Measurements from ENCODE around the gene COX4I1. TPM values are rescaled to one million over a fixed set of nuclear protein-coding genes. Genes with fewer than 3 reads are reported as not detected.

The COX4I1 gene
- total and polyA plus RNA-seq, 9 of the 15 experiments (the other 6 are each of a cell fraction or from before 2014, with no cell fraction given), result 651 to 2,356 (median 1,032) TPM

DNA sequence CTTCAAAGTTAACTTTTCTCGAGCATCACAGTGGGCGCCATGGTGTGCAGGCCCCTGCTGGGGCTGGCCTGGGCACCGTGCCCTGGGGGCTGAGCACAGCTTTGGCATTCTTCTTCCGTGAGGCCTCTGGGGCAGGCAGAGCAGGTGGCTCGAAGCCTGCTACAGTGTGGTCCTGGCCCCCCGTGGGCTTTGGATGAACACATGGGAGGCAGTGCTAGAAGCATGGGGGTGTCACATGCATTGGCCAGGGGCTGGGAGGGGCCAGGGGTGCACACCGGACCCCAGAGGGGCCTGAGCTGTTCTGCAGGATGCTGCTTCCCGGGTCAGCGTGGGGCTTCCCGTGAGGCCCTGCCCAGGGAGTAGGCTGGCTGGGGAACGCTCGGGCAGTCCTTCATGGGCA, 36.5 kb upstream of the COX4I1 start:
- intact Hi-C loops (cut with micrococcal nuclease), result no loop called here
- Histone ChIP-seq H3K36me3 (ENCODE audit: control insufficient read depth, insufficient read depth, low read length) (no peaks in the 10 kb centered on the region), H3K9me3 (replicated peaks; ENCODE audit: control insufficient read depth, insufficient read depth, low read depth, low read length) (no peaks in the 10 kb centered on the region), H3K9me1 (ENCODE audit: control insufficient read depth, insufficient read depth, low read length) (no peaks in the 10 kb centered on the region), H3K9ac (ENCODE audit: insufficient read depth in 1 of 2, low read depth in 2 of 2, low read length in 2 of 2) (no peak overlapping the region; a peak in 1 of 4 replicates), H3K4me3 (no peak overlapping the region), H2AFZ (ENCODE audit: low read depth, low read length) (no peak overlapping the region), H3K79me2 (ENCODE audit: control insufficient read depth, insufficient read depth, low read length) (no peaks in the 10 kb centered on the region), H4K20me1 (replicated peaks; ENCODE audit: control insufficient read depth, insufficient read depth, low read length) (0 out of 2 replicates have a peak, but pooled peaks cover 4% of the 10 kb centered on the region), H3K4me1 (replicated peaks in 1 of 2; ENCODE audit: control insufficient read depth in 2 of 2, insufficient read depth in 2 of 2, low read length in 2 of 2) (peaks cover 0 to 14% of the 10 kb centered on the region in 2 experiments; a peak in 3 of 5 replicates), H3K4me2 (ENCODE audit: insufficient read depth, low read length) (no peak overlapping the region), H3K27me3 (ENCODE audit: control insufficient read depth in 2 of 2, insufficient read depth in 2 of 2, low read length in 2 of 2) (peaks cover 40 to 72% of the 10 kb centered on the region in 2 experiments), H3K27ac (ENCODE audit: extremely low read depth, low read depth, low read length) (no peak overlapping the region)
- 8% methylated on average over 11 of the region's 12 CpGs for WGBS (ENCODE audit: insufficient coverage, low coverage, missing lambda C conversion rate)
- DNase-seq (ENCODE audit: extremely low read depth in 1 of 4, low spot score in 3 of 4) (no peak), FAIRE-seq (no peak), ATAC-seq (no peak)
- BruUV-seq (replicated peaks), result no TSS peak
- in situ Hi-C loops (cut with MboI), result no loop called here
- ChIA-PET POLR2A (interaction anchor here (0.6 kb wide), 1 partner anchor 11 kb away, joined by 3 read pairs; no protein-coding TSS in a partner anchor), CTCF (ENCODE audit: low intra/inter-chr PET ratio) (no interaction called here)
- TF ChIP-seq CBX2 (IDR thresholded peaks at IDR 0.05; ENCODE audit: insufficient read depth, low read length, poor library complexity, severe bottlenecking), result peak; percentile 37
- TF ChIP-seq PHB2 (IDR thresholded peaks at IDR 0.05; ENCODE audit: low read depth), result no peak

DNA sequence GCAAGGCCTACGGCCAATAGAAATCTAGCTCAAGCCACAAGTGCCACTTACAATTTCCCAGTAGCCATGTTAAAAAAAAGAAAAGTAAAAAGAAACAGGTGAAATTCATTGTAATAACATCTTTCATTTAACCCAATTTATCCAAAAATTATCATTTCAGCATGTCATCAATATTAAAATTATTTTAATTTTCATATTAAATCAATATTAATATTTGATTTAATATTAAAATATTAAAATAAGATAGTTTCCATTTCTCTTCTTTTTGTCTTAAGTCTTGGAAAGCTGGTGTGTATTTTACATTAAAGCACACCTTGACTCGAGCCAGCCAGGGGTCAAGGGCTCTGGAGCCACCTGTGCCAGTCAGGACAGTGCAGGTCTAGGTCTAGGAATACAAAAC, 35.9 kb upstream of the COX4I1 start:
- ATAC-seq (no peak), FAIRE-seq (no peak), DNase-seq (ENCODE audit: extremely low read depth in 1 of 4, low spot score in 3 of 4) (no peak)
- no peak overlapping the region for H3K4me2 ChIP-seq (ENCODE audit: insufficient read depth, low read length)
- H3K4me3 ChIP-seq, result no peak overlapping the region
- H3K27me3 ChIP-seq (ENCODE audit: control insufficient read depth in 2 of 2, insufficient read depth in 2 of 2, low read length in 2 of 2), result peaks cover 37 to 66% of the 10 kb centered on the region in 2 experiments
- H3K36me3 ChIP-seq (ENCODE audit: control insufficient read depth, insufficient read depth, low read length), result no peaks in the 10 kb centered on the region
- H3K9me1 ChIP-seq (ENCODE audit: control insufficient read depth, insufficient read depth, low read length), result no peaks in the 10 kb centered on the region
- no peak overlapping the region for H2AFZ ChIP-seq (ENCODE audit: low read depth, low read length)
- no peak overlapping the region for H3K9ac ChIP-seq (ENCODE audit: insufficient read depth in 1 of 2, low read depth in 2 of 2, low read length in 2 of 2)
- 0 out of 2 replicates have a peak, but pooled peaks cover 4% of the 10 kb centered on the region for H4K20me1 ChIP-seq (replicated peaks; ENCODE audit: control insufficient read depth, insufficient read depth, low read length)
- no peaks in the 10 kb centered on the region for H3K79me2 ChIP-seq (ENCODE audit: control insufficient read depth, insufficient read depth, low read length)
- ChIA-PET POLR2A (no interaction called here), CTCF (ENCODE audit: low intra/inter-chr PET ratio) (no interaction called here)
- H3K27ac ChIP-seq (ENCODE audit: extremely low read depth, low read depth, low read length), result no peak overlapping the region
- 6% methylated on average over 2 of the region's 2 CpGs for WGBS (ENCODE audit: insufficient coverage, low coverage, missing lambda C conversion rate)
- intact Hi-C loops (cut with micrococcal nuclease), result no loop called here
- in situ Hi-C loops (cut with MboI), result no loop called here
- no TSS peak for BruUV-seq (replicated peaks)
- H3K9me3 ChIP-seq (replicated peaks; ENCODE audit: control insufficient read depth, insufficient read depth, low read depth, low read length), result no peaks in the 10 kb centered on the region
- H3K4me1 ChIP-seq (replicated peaks in 1 of 2; ENCODE audit: control insufficient read depth in 2 of 2, insufficient read depth in 2 of 2, low read length in 2 of 2), result peaks cover 0 to 14% of the 10 kb centered on the region in 2 experiments; a peak in 3 of 5 replicates
- TF ChIP-seq NR2C2 (CRISPR knock-in tag; IDR thresholded peaks at IDR 0.05) (no peak), NR2C2 (tag; IDR thresholded peaks at IDR 0.05) (no peak), STAT5B (CRISPR knock-in tag; IDR thresholded peaks at IDR 0.05) (no peak), ZZZ3 (IDR thresholded peaks at IDR 0.05) (no peak), NFRKB (IDR thresholded peaks at IDR 0.05; ENCODE audit: low read depth) (no peak)
- TF ChIP-seq, protein P1, sequence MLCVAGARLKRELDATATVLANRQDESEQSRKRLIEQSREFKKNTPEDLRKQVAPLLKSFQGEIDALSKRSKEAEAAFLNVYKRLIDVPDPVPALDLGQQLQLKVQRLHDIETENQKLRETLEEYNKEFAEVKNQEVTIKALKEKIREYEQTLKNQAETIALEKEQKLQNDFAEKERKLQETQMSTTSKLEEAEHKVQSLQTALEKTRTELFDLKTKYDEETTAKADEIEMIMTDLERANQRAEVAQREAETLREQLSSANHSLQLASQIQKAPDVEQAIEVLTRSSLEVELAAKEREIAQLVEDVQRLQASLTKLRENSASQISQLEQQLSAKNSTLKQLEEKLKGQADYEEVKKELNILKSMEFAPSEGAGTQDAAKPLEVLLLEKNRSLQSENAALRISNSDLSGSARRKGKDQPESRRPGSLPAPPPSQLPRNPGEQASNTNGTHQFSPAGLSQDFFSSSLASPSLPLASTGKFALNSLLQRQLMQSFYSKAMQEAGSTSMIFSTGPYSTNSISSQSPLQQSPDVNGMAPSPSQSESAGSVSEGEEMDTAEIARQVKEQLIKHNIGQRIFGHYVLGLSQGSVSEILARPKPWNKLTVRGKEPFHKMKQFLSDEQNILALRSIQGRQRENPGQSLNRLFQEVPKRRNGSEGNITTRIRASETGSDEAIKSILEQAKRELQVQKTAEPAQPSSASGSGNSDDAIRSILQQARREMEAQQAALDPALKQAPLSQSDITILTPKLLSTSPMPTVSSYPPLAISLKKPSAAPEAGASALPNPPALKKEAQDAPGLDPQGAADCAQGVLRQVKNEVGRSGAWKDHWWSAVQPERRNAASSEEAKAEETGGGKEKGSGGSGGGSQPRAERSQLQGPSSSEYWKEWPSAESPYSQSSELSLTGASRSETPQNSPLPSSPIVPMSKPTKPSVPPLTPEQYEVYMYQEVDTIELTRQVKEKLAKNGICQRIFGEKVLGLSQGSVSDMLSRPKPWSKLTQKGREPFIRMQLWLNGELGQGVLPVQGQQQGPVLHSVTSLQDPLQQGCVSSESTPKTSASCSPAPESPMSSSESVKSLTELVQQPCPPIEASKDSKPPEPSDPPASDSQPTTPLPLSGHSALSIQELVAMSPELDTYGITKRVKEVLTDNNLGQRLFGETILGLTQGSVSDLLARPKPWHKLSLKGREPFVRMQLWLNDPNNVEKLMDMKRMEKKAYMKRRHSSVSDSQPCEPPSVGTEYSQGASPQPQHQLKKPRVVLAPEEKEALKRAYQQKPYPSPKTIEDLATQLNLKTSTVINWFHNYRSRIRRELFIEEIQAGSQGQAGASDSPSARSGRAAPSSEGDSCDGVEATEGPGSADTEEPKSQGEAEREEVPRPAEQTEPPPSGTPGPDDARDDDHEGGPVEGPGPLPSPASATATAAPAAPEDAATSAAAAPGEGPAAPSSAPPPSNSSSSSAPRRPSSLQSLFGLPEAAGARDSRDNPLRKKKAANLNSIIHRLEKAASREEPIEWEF (CRISPR knock-in tag; IDR thresholded peaks at IDR 0.05), result no peak
- TF ChIP-seq, protein P2, sequence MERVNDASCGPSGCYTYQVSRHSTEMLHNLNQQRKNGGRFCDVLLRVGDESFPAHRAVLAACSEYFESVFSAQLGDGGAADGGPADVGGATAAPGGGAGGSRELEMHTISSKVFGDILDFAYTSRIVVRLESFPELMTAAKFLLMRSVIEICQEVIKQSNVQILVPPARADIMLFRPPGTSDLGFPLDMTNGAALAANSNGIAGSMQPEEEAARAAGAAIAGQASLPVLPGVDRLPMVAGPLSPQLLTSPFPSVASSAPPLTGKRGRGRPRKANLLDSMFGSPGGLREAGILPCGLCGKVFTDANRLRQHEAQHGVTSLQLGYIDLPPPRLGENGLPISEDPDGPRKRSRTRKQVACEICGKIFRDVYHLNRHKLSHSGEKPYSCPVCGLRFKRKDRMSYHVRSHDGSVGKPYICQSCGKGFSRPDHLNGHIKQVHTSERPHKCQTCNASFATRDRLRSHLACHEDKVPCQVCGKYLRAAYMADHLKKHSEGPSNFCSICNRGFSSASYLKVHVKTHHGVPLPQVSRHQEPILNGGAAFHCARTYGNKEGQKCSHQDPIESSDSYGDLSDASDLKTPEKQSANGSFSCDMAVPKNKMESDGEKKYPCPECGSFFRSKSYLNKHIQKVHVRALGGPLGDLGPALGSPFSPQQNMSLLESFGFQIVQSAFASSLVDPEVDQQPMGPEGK (CRISPR knock-in tag; IDR thresholded peaks at IDR 0.05; ENCODE audit: borderline replicate concordance), result no peak
